ENCODE data around the gene ABHD8.

ABHD8 gene

GRCh38 chr19:17303167-17303939, at the start of gene ABHD8:
Gene ABHD8 (minus strand): TSS chr19:17303425. CDS start chr19:17301616, 1,809 bp downstream.
- peak within 1 kb of the TSS; percentile 61 for H3K4me3 ChIP-seq (ENCODE audit: low read depth, low read length)
- in situ Hi-C loops (cut with HindIII; ENCODE audit: low pct_ligation_motif_present, low sequenced_read_pairs), result no loop called here
- no peaks in the 10 kb centered on the region for H3K27me3 ChIP-seq (replicated peaks)
- no peaks in the 10 kb centered on the region for H3K36me3 ChIP-seq (replicated peaks)
- peak; percentile 38 for TF ChIP-seq CTCF (IDR thresholded peaks at IDR 0.05; ENCODE audit: low read depth, low read length, missing control alignments)
- peak; percentile 89 for DNase-seq
- no peak within 1 kb of the TSS for H3K27ac ChIP-seq

GRCh38 chr19:17352608-17353280, 49.5 kb upstream of the ABHD8 start:
- DNase-seq, result no peak
- in situ Hi-C loops (cut with HindIII; ENCODE audit: low pct_ligation_motif_present, low sequenced_read_pairs), result no loop called here

GRCh38 chr19:17351815-17352435, 48.7 kb upstream of the ABHD8 start:
- Histone ChIP-seq H3K36me3 (replicated peaks) (no peaks in the 10 kb centered on the region), H3K27me3 (replicated peaks) (no peaks in the 10 kb centered on the region), H3K4me3 (ENCODE audit: low read depth, low read length) (no peak overlapping the region), H3K27ac (no peak overlapping the region)
- in situ Hi-C loops (cut with HindIII; ENCODE audit: low pct_ligation_motif_present, low sequenced_read_pairs), result no loop called here
- TF ChIP-seq CTCF (IDR thresholded peaks at IDR 0.05; ENCODE audit: low read depth, low read length, missing control alignments), result no peak
- no peak for DNase-seq

More at GRCh38 chr19:17352608-17353280, 49.5 kb upstream of the ABHD8 start:
- Histone ChIP-seq H3K27me3 (replicated peaks) (no peaks in the 10 kb centered on the region), H3K4me3 (ENCODE audit: low read depth, low read length) (no peak overlapping the region), H3K36me3 (replicated peaks) (no peaks in the 10 kb centered on the region), H3K27ac (no peak overlapping the region)
- TF ChIP-seq CTCF (IDR thresholded peaks at IDR 0.05; ENCODE audit: low read depth, low read length, missing control alignments), result no peak

GRCh38 chr19:17348700-17349099, 45.5 kb upstream of the ABHD8 start:
- DNase-seq, result peak; percentile 37
- in situ Hi-C loops (cut with HindIII; ENCODE audit: low pct_ligation_motif_present, low sequenced_read_pairs), result no loop called here
- no peaks in the 10 kb centered on the region for H3K36me3 ChIP-seq (replicated peaks)
- H3K27me3 ChIP-seq (replicated peaks), result no peaks in the 10 kb centered on the region
- TF ChIP-seq CTCF (IDR thresholded peaks at IDR 0.05; ENCODE audit: low read depth, low read length, missing control alignments), result no peak
- peak overlapping the region; percentile 17 for H3K4me3 ChIP-seq (ENCODE audit: low read depth, low read length)
- no peak overlapping the region for H3K27ac ChIP-seq

- Histone ChIP-seq H3K36me3 (replicated peaks) (no peaks in the 10 kb centered on the region), H3K27ac (no peak overlapping the region), H3K27me3 (replicated peaks) (no peaks in the 10 kb centered on the region), H3K4me3 (ENCODE audit: low read depth, low read length) (no peak overlapping the region)
- no peak for TF ChIP-seq CTCF (IDR thresholded peaks at IDR 0.05; ENCODE audit: low read depth, low read length, missing control alignments)
- in situ Hi-C loops (cut with HindIII; ENCODE audit: low pct_ligation_motif_present, low sequenced_read_pairs), result no loop called here
- DNase-seq, result no peak
These were observed 44.7 kb upstream of the ABHD8 start for GRCh38 chr19:17347877-17348276.
